Ishikawa (cell line): ENCODE results near the gene ANKRD31.

Experiments
- CEBPB ChIP-seq: IDR thresholded peaks from 2 replicates; pipeline ENCODE4 v1.6.1; 2012
- CREB1 ChIP-seq: IDR thresholded peaks from 2 replicates; pipeline ENCODE4 v1.6.1; 2012; ENCODE audit warnings: low read depth
- EP300 ChIP-seq: IDR thresholded peaks from 2 replicates; pipeline ENCODE4 v1.6.1; 2012; ENCODE audit warnings: borderline replicate concordance
- FOXM1 ChIP-seq: IDR thresholded peaks from 2 replicates; pipeline ENCODE4 v1.6.1; 2012; ENCODE audit warnings: low read depth, borderline replicate concordance
- YY1 ChIP-seq: IDR thresholded peaks from 2 replicates; pipeline ENCODE4 v1.6.1; 2012; ENCODE audit warnings: low read depth

DNA sequence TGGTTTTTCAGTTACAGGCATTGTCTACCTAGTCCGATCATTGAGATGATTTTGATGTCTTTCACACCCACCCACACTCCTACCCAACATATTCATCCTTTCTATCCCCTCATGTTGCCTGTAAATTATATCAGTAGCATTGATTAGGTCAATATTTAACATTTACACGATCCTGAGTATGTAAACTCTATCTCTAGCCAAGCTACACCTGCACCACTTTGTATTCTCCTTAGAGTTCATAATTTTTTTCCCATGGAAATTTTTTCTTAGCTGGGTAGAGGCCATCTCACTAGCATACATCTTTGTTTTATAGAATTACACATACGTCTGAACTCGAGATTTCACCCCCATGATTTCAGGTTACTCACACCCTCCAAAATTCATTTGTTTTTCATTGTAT is 214.9 kb downstream of the ANKRD31 start:
- TF ChIP-seq CEBPB (no peak), FOXM1 (no peak), YY1 (no peak), EP300 (no peak), CREB1 (no peak)
